IMR-90 (cell line): ENCODE results near the gene C1QTNF7. TPM values are rescaled to one million over a fixed set of nuclear protein-coding genes. Genes with fewer than 3 reads are reported as not detected.

Experiments
- ATAC-seq: fragments of 200-7000 bp; cut with Tn5 transposase; 2 replicates; pipeline ENCODE4 v1.9.1; 2020; ENCODE audit warnings: low read depth, mild to moderate bottlenecking, moderate library complexity
- BruUV-seq: library from RNA; stranded (reverse); fragments of 400-500 nt; replicated peaks from 2 replicates; lab custom pipeline; 2021; lab: Mats Ljungman, UMichigan
- CTCF ChIA-PET: fragments of 300-600 bp; formaldehyde crosslinking; extraction: SDS; loops from one replicate; lab custom pipeline; 2021; ENCODE audit warnings: antibody characterized with exemption; lab: Yijun Ruan, JAX
- POLR2A ChIA-PET: fragments of 300-600 bp; sonication (Branson Sonifier 250); formaldehyde crosslinking; loops from one replicate; lab custom pipeline; 2022; ENCODE audit warnings: antibody characterized with exemption; ENCODE audit not compliant: unreplicated experiment; lab: Charles Lee
- DNase-seq: peaks from one replicate; pipeline ENCODE4 v3.0.0; 2013
- H2AFZ ChIP-seq: replicated peaks from 2 replicates; pipeline ENCODE3; 2013; ENCODE audit warnings: low read length, mild to moderate bottlenecking; ENCODE audit not compliant: poor library complexity
- H2AK5ac ChIP-seq: 2 replicates; pipeline ENCODE4 v1.6.1; 2013; ENCODE audit warnings: low read depth, low read length, inconsistent platforms
- H2AK9ac ChIP-seq: replicated peaks from 2 replicates; pipeline ENCODE3; 2013; ENCODE audit warnings: mild to moderate bottlenecking, low read depth, low read length, moderate library complexity; ENCODE audit not compliant: poor library complexity
- H2BK120ac ChIP-seq: 2 replicates; pipeline ENCODE4 v1.6.1; 2013; ENCODE audit warnings: low read depth, low read length, inconsistent platforms
- H2BK15ac ChIP-seq: 3 replicates; pipeline ENCODE4 v1.6.1; 2013; ENCODE audit warnings: low read depth, low read length, inconsistent platforms
- H2BK20ac ChIP-seq: 2 replicates; pipeline ENCODE4 v1.6.1; 2013; ENCODE audit warnings: low read depth, mild to moderate bottlenecking, inconsistent platforms, low read length, moderate library complexity
- H2BK5ac ChIP-seq: 2 replicates; pipeline ENCODE4 v1.6.1; 2013; ENCODE audit warnings: mild to moderate bottlenecking, low read depth, low read length, inconsistent platforms; ENCODE audit not compliant: poor library complexity, severe bottlenecking
- H3K14ac ChIP-seq: replicated peaks from 2 replicates; pipeline ENCODE4 v1.6.1; 2013; ENCODE audit warnings: low read depth, low read length, inconsistent platforms
- H3K18ac ChIP-seq: 2 replicates; pipeline ENCODE4 v1.6.1; 2013; ENCODE audit warnings: low read depth, low read length, control low read depth
- H3K23ac ChIP-seq: 2 replicates; pipeline ENCODE4 v1.6.1; 2013; ENCODE audit warnings: low read depth, low read length, inconsistent platforms
- H3K27ac ChIP-seq: 2 replicates; pipeline ENCODE4 v1.5.1; 2013; ENCODE audit warnings: mild to moderate bottlenecking, control low read depth, low read length; ENCODE audit not compliant: insufficient read depth
- H3K27me3 ChIP-seq: 2 replicates; pipeline ENCODE4 v1.6.1; 2013; ENCODE audit warnings: low read length; ENCODE audit not compliant: control insufficient read depth, insufficient read depth
- H3K36me3 ChIP-seq: 2 replicates; pipeline ENCODE4 v1.6.1; 2013; ENCODE audit warnings: low read length, mixed read lengths; ENCODE audit not compliant: control insufficient read depth, insufficient read depth
- H3K4ac ChIP-seq: 2 replicates; pipeline ENCODE4 v1.6.1; 2013; ENCODE audit warnings: low read depth, low read length, inconsistent platforms
- H3K4me1 ChIP-seq: 2 replicates; pipeline ENCODE4 v1.6.1; 2013; ENCODE audit warnings: low read length, mixed read lengths; ENCODE audit not compliant: control insufficient read depth, insufficient read depth
- H3K4me2 ChIP-seq: 2 replicates; pipeline ENCODE4 v1.6.1; 2013; ENCODE audit warnings: low read depth, mild to moderate bottlenecking, control low read depth, low read length, moderate library complexity
- H3K4me3 ChIP-seq: 2 replicates; pipeline ENCODE4 v1.5.1; 2013; ENCODE audit warnings: low read depth, mild to moderate bottlenecking, control low read depth, low read length, moderate library complexity; ENCODE audit not compliant: insufficient read depth
- H3K56ac ChIP-seq: 2 replicates; pipeline ENCODE4 v1.6.1; 2013; ENCODE audit warnings: low read length, inconsistent platforms; ENCODE audit not compliant: insufficient read depth; ENCODE audit errors: extremely low read depth
- H3K79me1 ChIP-seq, 2 experiments: 2 replicates each; pipeline ENCODE4 v1.6.1; 2013; ENCODE audit warnings: low read length in 2 of 2, inconsistent platforms in 1 of 2, low read depth in 1 of 2
- H3K9ac ChIP-seq: 2 replicates; pipeline ENCODE4 v1.6.1; 2013; ENCODE audit warnings: low read depth, low read length, control low read depth
- H3K9me1 ChIP-seq: 2 replicates; pipeline ENCODE4 v1.6.1; 2013; ENCODE audit warnings: low read length, inconsistent platforms; ENCODE audit not compliant: insufficient read depth
- H3K9me3 ChIP-seq: 2 replicates; pipeline ENCODE4 v1.6.1; 2013; ENCODE audit warnings: low read length; ENCODE audit not compliant: control insufficient read depth, insufficient read depth
- H4K20me1 ChIP-seq: 2 replicates; pipeline ENCODE4 v1.6.1; 2013; ENCODE audit warnings: low read length, inconsistent platforms; ENCODE audit not compliant: insufficient read depth
- H4K5ac ChIP-seq: 2 replicates; pipeline ENCODE4 v1.6.1; 2013; ENCODE audit warnings: mild to moderate bottlenecking, low read depth, low read length, control low read depth
- H4K8ac ChIP-seq, 2 experiments: 2 replicates each; pipeline ENCODE4 v1.6.1; 2013; ENCODE audit warnings: low read depth in 2 of 2, low read length in 2 of 2, control low read depth in 1 of 2, inconsistent platforms in 1 of 2
- H4K91ac ChIP-seq: 2 replicates; pipeline ENCODE4 v1.6.1; 2013; ENCODE audit warnings: low read depth, low read length, inconsistent platforms; ENCODE audit not compliant: insufficient read depth
- MAFK ChIP-seq: IDR thresholded peaks from 2 replicates; pipeline ENCODE4 v1.6.1; 2012; ENCODE audit warnings: low read depth, low read length, improper control_type of control experiment
- POLR2A ChIP-seq: IDR thresholded peaks from 2 replicates; pipeline ENCODE4 v1.6.1; 2012; ENCODE audit warnings: mild to moderate bottlenecking, low read depth, low read length
- RAD21 ChIP-seq: IDR thresholded peaks from 2 replicates; pipeline ENCODE4 v1.6.1; 2012; ENCODE audit warnings: low read length, improper control_type of control experiment
- RCOR1 ChIP-seq: IDR thresholded peaks from 2 replicates; pipeline ENCODE4 v1.6.1; 2012; ENCODE audit warnings: mild to moderate bottlenecking, low read length, improper control_type of control experiment; ENCODE audit not compliant: insufficient replicate concordance
- RFX5 ChIP-seq: IDR thresholded peaks from 2 replicates; pipeline ENCODE4 v1.8.0; 2012; ENCODE audit warnings: low read depth, mild to moderate bottlenecking, low read length, moderate library complexity
- SMC3 ChIP-seq: fragments of 150-350 bp; IDR thresholded peaks from 2 replicates; pipeline ENCODE4 v1.6.1; 2016; ENCODE audit warnings: low read depth, mild to moderate bottlenecking, antibody characterized with exemption, low read length, moderate library complexity
- WGBS, 2 experiments: methylation state at CpG; one replicate each; pipeline versions ENCODE4 v1.1.5 to v1.1.7; 2013; ENCODE audit warnings: missing lambda C conversion rate in 2 of 2; ENCODE audit not compliant: insufficient read length in 1 of 2; ENCODE audit errors: extremely low coverage in 2 of 2; 5-methylcytosine and 5-hydroxymethylcytosine counted together
- dilution Hi-C: fragments of 300-500 bp; cut with HindIII; formaldehyde crosslinking; loops from one replicate; pipeline ENCODE4 v1.14.3; 2018; ENCODE audit warnings: low sequenced_read_pairs; ENCODE audit not compliant: unreplicated experiment
- in situ Hi-C: fragments of 300-500 bp; cut with MboI; formaldehyde crosslinking; loops from 3 replicates; pipeline ENCODE4 v1.14.3; 2019; ENCODE audit warnings: low sequenced_read_pairs, inconsistent platforms, mixed read lengths
- intact Hi-C: fragments of 100-400 bp; cut with micrococcal nuclease; formaldehyde crosslinking; loops from 2 replicates; pipeline ENCODE4 v1.10.0; 2022
- polyA plus RNA-seq, 3 experiments: library from polyadenylated mRNA; depleted of rRNA; stranded (reverse); fragments of >200 nt; gene quantifications; 2 replicates each; pipeline ENCODE4 v1.2.3, GENCODE V29; 2012; ENCODE audit warnings: low replicate concordance in 1 of 3
- total RNA-seq: library from RNA; depleted of rRNA; stranded (reverse); fragments of >200 nt; gene quantifications from 2 replicates; pipeline ENCODE4 v1.2.3, GENCODE V29; 2012
- TF ChIP-seq, protein P1 (sequence below): conservative IDR thresholded peaks from 2 replicates; pipeline ENCODE4 v1.5.1; 2012; ENCODE audit warnings: mild to moderate bottlenecking, low read depth, low read length, improper control_type of control experiment
- TF ChIP-seq, protein P2 (sequence below): fragments of 150-350 bp; IDR thresholded peaks from 2 replicates; pipeline ENCODE4 v1.6.1; 2016; ENCODE audit warnings: low read depth, mild to moderate bottlenecking, low read length, moderate library complexity, borderline replicate concordance

The C1QTNF7 gene
- total and polyA plus RNA-seq, 2 of the 4 experiments (the other 2 are of a cell fraction), result 0.12 to 0.18 TPM

DNA sequence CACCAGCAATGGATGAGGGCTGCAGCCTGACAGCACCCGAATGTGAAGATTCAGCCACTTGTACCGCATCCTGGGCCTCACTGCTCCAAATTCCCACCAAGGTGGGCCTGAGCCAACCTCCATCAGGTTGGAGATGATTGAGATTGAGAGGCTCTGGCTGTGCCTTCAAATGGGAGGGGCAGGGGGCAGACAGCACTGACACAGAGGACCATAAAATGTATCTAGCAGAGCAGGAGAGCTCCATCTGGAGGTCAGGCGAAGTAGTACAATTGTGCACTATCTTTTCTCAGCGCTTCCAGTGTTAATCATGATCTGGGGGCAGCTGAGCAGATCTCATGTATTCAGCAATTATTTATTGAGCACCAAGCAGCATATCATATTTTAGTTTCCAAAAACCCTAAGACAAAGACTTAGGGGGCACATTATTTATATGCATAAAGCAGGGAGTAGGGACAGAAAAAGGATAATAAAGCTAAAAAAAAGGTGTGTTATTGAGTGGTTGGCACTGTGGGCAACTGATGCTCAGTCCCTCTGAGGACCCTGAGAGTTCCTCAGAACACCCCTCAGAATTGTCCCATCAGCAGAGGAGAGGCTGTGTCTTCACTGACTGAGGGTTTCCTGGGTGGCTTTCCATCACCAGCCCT is 31.6 kb upstream of the C1QTNF7 start:
- no CpG with 5 or more reads among the region's 4 CpGs for WGBS, 2 experiments
- peak overlapping the region; percentile 16 for H2AFZ ChIP-seq
- peak; percentile 48 for DNase-seq
- dilution Hi-C loops, result no loop called here
- no peak overlapping the region for H2BK5ac ChIP-seq
- H3K56ac ChIP-seq, result no peak overlapping the region
- intact Hi-C loops, result loop anchor here (1.0 kb wide), 2 partner anchors 43 to 158 kb away; no protein-coding TSS in a partner anchor
- in situ Hi-C loops, result no loop called here
- H2BK20ac ChIP-seq, result 0 out of 2 replicates have a peak overlapping the region, but pooled peaks have one; percentile 46
- H3K4me3 ChIP-seq, result no peak overlapping the region
- ATAC-seq, result peak; percentile 46; the same call in 1 of the 2 replicates
- H2BK15ac ChIP-seq, result no peak overlapping the region; the same call in 2 of the 3 replicates
- H3K18ac ChIP-seq, result peak overlapping the region; percentile 29; the same call in 1 of the 2 replicates
- TF ChIP-seq RFX5 (no peak), MAFK (no peak), RCOR1 (no peak), RAD21 (peak; percentile 65), SMC3 (peak; percentile 55), POLR2A (no peak)
- TF ChIP-seq, protein P1, sequence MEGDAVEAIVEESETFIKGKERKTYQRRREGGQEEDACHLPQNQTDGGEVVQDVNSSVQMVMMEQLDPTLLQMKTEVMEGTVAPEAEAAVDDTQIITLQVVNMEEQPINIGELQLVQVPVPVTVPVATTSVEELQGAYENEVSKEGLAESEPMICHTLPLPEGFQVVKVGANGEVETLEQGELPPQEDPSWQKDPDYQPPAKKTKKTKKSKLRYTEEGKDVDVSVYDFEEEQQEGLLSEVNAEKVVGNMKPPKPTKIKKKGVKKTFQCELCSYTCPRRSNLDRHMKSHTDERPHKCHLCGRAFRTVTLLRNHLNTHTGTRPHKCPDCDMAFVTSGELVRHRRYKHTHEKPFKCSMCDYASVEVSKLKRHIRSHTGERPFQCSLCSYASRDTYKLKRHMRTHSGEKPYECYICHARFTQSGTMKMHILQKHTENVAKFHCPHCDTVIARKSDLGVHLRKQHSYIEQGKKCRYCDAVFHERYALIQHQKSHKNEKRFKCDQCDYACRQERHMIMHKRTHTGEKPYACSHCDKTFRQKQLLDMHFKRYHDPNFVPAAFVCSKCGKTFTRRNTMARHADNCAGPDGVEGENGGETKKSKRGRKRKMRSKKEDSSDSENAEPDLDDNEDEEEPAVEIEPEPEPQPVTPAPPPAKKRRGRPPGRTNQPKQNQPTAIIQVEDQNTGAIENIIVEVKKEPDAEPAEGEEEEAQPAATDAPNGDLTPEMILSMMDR, result peak; percentile 62
- TF ChIP-seq, protein P2, sequence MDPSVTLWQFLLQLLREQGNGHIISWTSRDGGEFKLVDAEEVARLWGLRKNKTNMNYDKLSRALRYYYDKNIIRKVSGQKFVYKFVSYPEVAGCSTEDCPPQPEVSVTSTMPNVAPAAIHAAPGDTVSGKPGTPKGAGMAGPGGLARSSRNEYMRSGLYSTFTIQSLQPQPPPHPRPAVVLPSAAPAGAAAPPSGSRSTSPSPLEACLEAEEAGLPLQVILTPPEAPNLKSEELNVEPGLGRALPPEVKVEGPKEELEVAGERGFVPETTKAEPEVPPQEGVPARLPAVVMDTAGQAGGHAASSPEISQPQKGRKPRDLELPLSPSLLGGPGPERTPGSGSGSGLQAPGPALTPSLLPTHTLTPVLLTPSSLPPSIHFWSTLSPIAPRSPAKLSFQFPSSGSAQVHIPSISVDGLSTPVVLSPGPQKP, result no peak
- H3K14ac ChIP-seq, result no peak overlapping the region
- ChIA-PET CTCF (interaction anchor here (0.6 to 2.5 kb wide), 10 partner anchors 19 to 1249 kb away, joined by 3 to 14 read pairs (median 4); no protein-coding TSS in a partner anchor), POLR2A (no interaction called here)
- H4K20me1 ChIP-seq, result no peaks in the 10 kb centered on the region
- peak overlapping the region; percentile 15 for H3K4ac ChIP-seq
- no peak overlapping the region for H3K9ac ChIP-seq
- H3K23ac ChIP-seq, result no peak overlapping the region
- peak overlapping the region; percentile 56; the same call in 1 of the 2 replicates for H2BK120ac ChIP-seq
- H4K5ac ChIP-seq, result no peak overlapping the region
- peaks cover 7% of the 10 kb centered on the region for H3K27me3 ChIP-seq
- peak overlapping the region; percentile 4; the same call in 1 of the 2 replicates for H4K91ac ChIP-seq
- H4K8ac ChIP-seq, result no peak overlapping the region
- no peaks in the 10 kb centered on the region for H3K36me3 ChIP-seq
- no peak overlapping the region for H3K4me2 ChIP-seq
- H2AK5ac ChIP-seq, result peak overlapping the region; percentile 36
- H3K4me1 ChIP-seq, result peaks cover 14% of the 10 kb centered on the region
- no peak overlapping the region for H2AK9ac ChIP-seq
- no peaks in the 10 kb centered on the region for H3K79me1 ChIP-seq
- BruUV-seq, result no TSS peak
- no peak overlapping the region for H3K27ac ChIP-seq
- H3K9me1 ChIP-seq, result peaks cover 8% of the 10 kb centered on the region
- H3K9me3 ChIP-seq, result no peaks in the 10 kb centered on the region
